Measurements from ENCODE around the gene SRRM5. TPM values are rescaled to one million over a fixed set of nuclear protein-coding genes. Genes with fewer than 3 reads are reported as not detected.
"Not testable (repeated sequence)": the region's sequence is repeated elsewhere in the genome, so short reads cannot be mapped to it uniquely, and the experiment has no call there.

SRRM5 gene
- total RNA-seq, 1 donor from 2014 or later = 0.17 TPM

DNA sequence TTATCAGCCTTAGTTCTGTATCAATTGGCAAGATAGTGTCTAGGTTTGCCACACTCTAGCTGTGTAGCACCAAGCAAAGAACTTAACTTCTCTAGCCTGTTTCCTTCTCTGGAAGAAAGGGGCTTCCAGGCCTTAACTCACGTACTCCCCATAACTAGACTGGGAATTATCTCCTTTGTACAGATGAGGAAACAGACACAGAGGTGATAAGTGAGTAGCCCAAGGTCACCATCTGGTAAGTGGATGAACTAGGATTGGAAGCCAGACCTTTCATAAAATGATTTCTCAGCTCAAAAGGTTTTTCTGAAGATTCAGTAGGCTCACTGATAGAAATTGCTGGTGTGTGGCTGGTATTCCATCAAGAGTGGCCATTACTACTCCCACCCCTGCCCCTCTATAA is 4.4 kb downstream of the SRRM5 start:
- DNase-seq = no peak

DNA sequence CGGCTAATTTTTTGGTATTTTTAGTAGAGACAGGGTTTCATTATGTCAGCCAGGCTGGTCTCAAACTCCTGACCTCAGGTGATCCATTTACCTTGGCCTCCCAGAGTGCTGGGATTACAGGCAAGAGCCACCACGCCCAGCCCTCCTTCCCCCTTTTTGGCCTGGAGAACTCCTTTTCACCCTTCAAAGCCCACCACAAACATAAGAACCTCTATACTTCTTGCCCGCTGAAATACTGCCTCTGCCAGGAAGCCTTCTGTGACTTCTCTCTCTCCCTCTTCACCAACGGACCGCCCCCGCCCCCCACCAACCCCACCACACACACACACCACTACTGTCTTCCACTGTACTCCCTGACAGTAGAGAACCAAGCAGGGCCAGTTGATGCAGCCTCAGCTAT is 5.1 kb downstream of the SRRM5 start:
- no peak for DNase-seq

DNA sequence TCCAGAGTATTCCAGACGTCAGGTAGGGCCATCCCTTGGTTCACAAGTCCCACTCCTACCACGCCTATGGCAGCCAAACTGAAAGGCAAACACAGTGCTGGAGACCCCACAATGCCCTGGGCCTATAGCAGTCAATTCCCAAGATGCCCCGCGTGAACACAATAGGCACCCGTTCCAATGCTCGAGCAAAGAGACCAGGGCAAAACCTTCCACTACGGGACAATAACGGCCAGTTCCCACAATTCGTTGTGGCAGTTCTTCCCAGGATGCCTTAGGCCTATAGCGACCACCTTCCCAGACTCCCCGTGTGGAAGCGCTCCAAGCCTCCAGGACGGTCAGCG is 7.0 kb downstream of the SRRM5 start:
- peak; percentile 64 for DNase-seq

DNA sequence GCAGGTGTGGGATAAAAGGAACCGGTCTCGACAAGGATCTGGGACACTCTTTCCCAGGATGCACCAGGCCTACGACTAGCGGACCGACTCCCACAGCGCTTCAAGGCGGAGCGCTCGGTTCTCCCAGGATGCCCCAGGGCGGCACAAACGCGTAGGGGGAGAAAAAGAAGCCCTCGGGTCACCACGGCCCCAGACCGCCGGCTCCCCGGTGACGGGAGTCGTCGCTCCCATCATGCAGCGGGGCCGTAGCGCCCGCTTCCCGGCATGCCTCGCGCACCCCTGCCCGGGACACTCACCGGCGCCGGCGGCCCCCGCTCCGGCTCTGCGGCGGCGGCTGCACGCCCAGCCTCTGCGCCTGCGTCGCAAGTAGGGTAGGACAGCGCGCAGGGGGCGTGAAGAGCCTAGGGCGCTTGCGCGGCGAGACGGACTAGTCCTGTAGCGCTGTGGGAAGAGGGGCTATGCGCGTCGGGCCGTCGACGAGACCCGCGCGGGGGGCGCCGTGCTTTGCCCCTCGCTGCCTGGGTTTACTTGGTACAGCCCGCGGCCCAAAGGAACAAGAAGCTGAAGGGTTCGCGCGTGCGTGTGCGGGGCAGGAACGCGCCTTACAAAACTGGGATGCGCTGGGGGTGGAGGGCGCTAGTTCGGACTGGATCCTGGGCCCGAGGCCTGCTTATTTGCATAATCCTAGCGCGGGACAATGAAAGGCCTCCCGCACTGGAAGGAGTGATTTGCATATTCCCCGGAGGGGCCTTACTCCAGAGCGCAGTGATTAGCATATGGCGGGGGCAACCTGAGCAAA is 7.6 kb downstream of the SRRM5 start, which contains the start of gene ZNF428:
Gene ZNF428 (minus strand): TSS at position 368 of the 799 bp plus-strand sequence. CDS start 5,325 bp downstream, outside the sequence.
- peak; percentile 94 for DNase-seq

DNA sequence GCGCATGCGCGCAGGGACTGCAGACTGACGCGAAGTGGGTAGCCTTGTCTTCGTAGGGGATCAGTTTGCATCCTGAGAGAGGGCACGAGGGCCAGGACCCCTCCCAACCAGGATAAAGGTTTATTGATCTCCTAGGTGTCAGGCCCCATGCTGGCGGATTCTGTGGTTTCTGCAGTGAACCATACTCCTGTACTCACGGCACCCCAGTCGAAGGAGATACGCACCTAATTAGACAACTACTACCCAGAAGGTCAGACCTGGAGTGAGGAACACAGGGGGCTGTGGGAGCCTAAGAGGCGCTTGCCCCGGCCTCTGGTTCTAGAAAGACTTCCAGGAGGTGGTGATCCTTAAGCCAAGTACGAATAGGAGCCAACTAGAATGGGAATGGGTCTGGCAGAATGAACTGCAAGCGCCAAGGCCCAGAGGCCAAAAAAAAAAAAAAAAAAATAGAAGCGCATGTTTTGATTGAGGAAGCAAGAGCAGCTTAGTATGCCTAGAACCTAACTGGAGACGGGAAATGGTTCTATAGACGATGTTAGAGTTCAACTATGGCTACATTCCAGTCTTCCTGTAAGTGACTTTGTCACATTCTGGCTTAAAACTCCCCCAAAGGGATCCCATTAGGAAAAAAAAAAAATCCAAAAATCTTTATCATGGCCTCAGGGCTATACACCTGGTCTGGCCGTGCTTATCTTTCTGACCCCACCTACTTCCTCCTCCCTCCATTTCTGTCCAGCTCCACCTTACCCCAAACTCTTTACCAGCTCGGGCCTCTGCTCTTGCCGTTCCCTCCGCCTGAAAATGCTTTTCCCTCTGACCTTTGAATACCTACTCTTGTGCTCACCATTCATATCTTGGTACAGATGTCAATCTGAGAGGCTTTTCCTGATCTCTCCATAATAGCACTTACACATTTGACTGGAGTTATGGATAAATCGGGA is 8.4 kb downstream of the SRRM5 start:
- no peak for DNase-seq

DNA sequence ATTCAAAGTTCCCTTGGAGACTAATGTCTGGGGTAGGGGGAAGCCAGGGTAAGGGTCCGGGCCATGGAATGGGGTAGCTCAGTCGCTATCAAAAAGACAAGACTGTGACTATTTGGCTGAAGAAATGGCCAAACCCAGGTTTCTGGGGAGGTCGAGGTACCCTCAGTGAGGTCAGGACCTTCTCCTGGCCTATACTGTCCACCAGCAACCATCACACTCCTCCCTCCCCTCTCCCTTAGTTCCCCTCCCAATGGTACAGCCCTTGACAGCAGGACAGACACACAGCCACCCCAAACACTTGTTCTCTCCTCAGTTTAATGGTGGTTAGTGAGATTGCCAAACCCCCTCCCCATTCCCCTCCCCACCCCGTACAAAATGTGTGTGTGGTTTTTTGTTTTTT is 10.2 kb downstream of the SRRM5 start:
- DNase-seq = no peak

DNA sequence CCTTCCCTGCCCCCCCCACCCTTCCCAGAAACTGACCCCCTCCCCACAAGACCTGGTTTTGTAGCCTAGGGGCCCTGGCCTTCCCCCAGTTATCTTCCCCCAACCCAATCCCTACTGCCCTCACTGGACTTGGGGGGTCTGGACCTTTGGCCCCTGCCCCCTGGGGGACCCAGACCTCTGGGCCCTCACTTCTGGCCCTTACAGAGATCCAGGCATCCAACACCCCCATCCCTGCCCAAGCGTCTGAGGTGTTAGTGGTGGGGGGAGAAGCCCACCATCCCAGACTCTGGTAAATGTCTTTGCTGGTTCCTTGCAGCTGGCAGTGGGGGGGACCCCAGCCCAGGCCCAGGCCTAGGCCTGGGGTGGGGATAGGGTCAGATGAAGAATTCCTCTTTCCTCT is 11.1 kb downstream of the SRRM5 start:
- DNase-seq = no peak

DNA sequence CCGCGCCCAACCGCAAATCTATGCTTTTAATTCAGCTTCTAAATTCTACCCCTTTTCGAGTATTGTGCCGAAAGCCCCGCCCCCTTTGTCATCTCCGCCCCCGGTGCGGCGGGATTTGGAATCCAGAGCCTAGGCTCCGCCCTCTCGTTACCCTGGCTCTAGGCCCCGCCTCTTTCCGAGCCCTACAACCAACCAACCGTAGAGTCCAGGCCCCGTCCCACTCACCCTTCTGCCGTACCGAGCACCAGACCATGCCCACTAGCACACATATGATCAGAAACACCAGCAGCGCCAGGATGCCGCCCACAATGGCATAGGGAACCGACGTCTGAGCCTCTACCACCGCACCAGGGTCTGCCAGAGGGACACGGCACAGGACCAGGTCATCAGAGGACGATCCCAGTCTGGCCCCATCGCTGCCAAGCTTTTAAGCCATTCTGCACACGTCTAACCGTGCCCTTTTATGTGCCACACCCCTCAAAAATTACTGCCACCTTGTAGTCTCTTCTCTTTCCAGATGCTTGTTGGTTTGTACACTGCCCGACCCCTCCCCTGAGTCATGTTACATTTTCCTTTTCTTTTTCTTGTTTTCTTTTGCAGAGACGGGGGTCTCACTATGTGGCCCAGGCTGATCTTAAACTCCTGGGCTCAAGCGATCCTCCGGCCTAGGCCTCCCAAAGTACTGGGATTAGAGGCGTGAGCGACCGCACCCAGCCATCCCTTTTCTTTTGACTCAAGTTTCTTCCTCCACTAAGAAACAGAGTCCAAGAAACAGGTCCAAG is 12.2 kb downstream of the SRRM5 start:
- no peak for DNase-seq

DNA sequence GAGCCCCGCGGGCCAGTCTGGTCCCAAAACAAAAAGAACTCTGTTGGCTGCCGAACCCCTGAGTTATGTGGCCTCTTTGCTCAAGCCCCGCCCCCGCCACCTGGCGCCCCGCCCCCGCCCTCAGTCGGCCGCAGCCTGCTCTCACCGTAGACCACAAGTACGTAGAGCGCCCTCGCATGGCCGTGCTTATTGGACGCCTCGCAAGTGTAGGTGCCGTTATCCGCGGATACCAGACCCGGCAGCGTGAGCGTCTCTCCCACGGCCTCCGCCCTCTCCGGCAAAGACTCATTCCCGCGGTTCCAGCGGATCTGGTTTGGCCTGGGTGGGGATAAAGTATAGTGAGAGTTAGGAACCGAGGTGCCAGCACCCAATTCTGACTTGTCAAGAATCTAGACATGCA is 13.0 kb downstream of the SRRM5 start:
- peak; percentile 28 for DNase-seq

DNA sequence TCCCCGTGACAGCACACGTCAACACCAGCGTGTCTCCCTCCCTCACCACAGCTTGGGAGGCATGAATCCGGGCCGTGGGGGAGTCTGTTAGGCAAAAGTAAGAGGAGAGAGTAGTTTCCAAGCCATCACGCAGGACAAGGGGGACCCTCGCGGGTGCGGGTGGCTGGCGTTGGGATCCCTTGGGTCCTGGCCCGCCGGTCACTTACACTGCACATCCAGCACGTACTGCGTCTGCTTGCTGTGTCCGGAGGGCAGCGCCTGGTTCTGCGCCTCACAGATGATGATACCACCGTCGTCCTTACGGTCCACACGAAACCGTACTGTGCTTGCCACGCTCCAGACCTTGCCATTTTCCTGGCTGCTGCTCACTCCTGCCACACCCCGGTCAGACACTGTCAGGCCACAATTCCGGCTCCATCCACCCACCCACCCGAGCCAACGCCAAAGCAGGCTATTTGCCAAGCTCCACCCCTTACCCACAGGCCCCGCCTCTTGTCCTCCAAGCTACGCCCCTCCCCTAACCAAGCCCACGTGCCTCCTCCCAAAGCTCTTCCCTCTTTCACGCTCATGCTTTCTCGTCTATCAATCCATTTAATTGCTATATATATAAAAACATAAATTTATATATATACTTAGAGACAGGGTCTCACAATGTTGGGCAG is 14.2 kb downstream of the SRRM5 start:
- peak; percentile 46 for DNase-seq

DNA sequence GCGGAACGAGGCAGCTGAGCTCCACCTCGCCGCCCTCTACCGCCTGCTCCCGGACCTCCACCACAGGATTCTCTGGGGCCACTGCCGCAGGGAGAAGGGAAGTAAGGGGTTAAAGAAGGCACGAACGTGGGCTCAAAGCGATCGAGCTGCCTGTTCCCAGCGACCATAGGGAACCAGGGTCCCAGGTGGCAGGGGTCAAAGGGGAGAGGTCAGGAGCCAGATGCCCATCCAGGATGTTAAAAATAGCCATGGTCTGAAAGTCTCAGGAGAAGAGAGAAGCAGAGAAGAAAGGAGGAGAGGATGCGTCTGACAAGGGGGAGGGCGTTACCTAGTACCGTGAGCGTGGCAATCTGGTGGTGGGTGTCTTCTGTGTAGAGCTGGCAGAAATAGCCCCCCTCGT is 14.9 kb downstream of the SRRM5 start:
- DNase-seq = no peak

DNA sequence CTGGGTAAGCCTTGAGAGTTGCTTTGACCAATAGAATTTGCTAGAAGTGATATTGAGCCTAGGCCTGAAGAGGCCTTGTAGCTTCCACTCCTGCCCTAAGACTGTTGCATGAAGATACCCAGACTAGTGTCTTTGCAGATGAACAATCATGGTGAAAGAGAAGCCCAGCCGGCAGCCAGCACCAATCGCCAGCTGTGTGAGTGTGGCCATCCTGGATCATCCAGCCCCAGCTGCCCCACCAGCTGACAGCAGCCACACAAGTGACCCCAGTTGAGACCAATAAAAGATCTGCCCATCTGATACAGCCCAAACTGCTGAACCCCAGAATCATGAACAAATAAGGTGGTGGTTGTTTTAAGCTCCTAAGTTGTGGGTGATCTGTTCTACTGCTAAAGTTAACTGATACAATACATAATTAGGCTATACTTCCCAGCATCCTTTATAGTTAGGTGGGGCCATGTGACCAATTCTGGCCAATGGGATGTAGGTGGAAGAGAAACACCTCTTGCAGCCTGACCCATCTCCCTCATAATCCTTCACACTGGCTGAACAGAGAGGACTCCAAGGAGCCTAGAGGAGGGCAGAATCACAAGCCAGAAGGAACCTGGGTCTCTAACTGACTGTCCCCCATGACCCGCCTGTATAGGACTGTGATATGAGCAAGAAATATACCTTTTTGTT is 16.9 kb downstream of the SRRM5 start:
- DNase-seq = no peak

DNA sequence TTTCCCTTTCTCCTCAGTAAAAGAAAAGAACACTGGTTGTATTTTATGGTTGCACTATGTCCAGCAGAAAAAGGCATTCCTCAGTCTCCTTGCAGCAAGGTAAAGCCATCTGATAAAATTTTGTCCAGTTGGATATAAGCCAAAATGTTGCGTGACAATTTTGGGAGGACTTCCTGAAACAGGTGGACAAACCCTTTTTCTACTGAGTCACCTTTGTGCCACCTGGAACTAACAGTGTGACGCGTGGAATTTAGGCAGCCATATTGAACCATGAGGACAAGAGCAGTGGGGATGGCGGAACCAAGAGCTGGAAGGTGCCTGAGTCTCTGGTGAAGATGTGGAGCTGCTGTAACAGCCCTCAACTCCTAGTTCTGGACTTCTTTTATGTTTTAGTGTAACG is 19.6 kb downstream of the SRRM5 start:
- no peak for DNase-seq

DNA sequence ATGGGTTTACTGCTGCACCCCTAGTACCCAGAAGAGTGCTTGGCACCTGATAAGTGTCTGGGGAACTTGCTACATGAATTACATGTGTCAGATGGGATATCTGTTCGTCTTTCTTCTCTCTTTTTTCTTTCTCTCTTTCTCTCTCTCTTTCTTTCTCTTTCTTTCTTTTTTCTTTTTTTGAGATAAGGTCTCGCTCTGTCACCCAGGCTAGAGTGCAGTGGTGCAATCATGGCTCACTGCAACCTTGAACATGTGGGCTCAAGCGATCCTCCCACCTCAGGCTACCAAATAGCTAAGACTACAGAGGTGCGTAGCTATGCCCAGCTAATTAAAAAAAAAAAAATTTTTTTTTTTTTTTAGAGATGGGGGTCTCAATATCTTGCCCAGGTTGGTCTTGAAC is 21.6 kb downstream of the SRRM5 start:
- no peak for DNase-seq

DNA sequence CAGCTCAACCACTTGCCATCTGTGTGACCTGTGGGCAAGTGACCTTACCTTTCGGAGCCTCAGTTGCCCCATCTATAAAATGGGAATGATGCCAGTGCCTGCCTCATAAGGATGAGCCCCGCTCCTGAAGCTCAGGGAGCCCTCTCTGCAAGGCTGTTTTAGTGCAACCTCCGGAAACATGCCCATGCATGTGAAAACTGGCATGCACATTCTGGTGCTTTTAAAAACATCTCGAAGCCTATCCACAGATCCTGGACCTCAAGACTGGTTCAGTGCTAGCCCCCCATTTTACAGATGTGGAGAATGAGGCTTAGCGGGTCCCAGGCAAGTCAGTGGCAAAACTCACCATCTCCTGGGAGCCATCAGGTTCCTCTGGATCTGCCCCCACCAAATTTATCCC is 22.2 kb downstream of the SRRM5 start:
- DNase-seq = no peak

DNA sequence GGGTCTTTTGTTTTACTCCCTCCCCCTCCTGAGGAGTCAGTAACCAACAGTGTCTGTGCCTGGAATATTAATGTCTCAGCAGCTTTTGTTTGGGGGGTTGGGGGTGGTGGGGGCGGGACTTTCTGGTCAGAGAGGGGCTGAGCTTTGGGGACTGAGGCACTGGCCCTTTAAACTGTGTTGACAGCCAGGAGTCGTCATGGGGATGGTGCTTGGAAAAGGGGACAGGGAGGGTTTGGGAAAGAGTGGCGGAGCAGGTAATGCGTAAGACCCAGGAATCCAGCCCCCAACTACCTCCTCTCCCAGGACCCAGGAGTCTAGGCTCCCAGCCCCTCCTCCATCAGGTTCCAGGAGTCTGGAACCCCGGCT is 22.6 kb downstream of the SRRM5 start:
- DNase-seq = no peak

DNA sequence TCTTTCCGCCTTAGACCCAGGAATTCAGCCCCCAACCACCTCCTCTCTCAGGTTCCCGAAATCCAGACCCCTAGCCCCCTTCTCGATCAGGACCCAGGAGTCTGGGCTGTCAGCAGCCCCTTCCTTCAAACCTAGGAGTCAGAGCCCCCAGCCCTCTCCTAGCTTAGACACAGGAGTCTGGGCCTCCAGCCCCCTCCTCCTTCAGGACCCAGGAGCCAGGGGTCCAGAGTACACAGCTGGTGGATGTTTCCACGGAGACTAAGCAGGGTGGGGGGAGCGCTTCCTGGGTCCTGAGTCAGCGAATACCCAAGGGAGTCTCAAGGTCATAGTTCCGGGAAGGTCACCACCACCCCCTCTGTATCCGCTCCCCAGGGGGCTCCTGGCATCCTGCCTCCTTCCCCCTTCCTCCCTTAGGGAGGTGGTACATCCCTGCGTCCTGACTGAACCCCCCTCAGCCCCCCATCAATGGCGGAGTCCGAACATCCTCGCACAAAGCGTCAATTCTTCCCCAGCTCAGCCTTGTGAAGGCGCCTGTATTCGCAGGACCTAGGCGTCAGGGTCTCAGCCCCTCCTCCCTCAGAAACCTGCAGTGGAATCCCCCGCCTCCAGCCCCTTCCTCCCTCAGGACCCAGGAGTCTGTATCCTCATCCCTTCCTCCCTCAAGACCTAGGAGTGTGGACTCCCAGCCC is 23.1 kb downstream of the SRRM5 start:
- DNase-seq = no peak

DNA sequence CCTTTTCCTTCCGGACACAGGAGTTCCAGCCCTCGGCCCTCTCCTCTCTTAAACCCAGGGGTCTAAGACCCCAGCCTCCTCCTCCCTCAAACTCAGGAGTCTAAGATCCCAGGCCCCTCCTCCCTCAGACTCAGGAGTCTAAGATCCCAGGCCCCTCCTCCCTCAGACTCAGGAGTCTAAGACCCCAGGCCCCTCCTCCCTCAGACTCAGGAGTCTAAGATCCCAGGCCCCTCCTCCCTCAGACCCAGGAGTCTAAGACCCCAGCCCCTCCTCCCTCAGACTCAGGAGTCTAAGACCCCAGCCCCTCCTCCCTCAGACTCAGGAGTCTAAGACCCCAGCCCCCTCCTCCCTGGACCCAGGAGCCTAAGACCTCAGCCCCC is 23.7 kb downstream of the SRRM5 start:
- DNase-seq = not testable (repeated sequence)

DNA sequence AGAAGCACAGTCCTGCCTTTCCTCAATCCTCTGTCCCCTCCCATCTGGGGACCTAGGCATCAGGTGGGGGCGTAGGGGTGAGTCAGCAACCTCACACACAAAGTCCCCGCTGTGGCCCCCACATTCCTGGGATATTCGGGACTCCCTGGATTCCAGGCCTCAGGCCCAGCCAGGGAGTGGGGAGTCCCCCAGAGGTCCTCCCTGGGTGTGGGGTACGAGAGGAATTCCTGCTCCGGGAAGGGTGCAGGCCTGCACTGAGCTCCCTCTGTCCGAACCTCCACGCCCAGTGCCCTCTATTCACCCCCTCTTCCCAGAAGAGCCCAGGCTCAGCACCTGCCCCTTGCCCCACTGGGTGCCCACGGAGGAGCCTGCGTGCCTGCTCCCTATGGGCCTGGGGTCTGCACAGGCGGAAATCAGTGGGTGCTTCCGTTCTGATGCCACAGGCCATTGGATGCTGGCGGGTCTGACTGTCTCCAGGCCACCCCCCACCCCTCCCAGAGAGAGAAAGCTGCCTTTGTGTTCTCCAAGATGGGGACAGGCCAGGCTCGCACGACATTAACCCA is 24.3 kb downstream of the SRRM5 start:
- no peak for DNase-seq

DNA sequence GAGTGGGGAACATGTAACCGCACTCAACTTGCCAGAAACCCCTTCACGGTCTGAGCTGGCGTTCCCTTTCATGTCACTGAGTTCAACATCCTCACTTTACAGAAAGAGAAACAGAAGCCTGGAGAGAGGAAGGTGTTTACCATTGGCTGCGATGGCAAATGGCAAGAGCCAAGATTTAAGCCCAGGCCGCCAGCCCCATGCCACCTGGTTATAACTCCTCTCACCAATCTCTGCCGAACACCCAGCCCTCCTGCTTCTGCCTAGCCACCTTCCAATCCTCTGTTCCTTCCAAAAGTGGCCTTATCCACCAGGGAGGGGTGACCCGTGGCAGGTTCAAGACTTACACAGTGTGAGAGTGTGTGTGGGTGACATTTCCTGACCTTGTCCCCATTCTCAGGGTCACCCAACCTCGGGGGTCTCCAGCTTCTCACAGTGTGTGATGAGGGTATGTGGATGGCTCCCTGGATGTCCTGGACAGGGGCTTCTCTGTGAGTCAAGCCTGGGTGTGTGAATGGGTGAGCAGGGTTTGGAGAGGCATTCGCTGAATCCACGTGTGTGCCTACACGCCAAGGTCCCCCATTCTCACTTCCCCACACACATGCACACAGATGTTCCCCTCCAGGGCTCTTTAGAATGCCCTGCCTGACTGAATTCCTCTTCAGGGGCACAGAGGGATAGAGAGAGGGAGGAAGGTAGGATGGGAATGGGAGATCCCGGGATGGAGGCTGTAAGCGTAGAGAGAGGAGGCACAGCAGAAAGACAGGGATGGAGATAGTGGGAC is 26.5 kb downstream of the SRRM5 start:
- no peak for DNase-seq

All from dermis blood vessel endothelial cell (primary cell).